ENCODE measurements around the gene GRK5. TPM values are rescaled to one million over a fixed set of nuclear protein-coding genes. Genes with fewer than 3 reads are reported as not detected.

Gene GRK5
- total RNA-seq, 6 experiments from 2014 or later = 5.9 to 11.5 (median 7.9) TPM

DNA sequence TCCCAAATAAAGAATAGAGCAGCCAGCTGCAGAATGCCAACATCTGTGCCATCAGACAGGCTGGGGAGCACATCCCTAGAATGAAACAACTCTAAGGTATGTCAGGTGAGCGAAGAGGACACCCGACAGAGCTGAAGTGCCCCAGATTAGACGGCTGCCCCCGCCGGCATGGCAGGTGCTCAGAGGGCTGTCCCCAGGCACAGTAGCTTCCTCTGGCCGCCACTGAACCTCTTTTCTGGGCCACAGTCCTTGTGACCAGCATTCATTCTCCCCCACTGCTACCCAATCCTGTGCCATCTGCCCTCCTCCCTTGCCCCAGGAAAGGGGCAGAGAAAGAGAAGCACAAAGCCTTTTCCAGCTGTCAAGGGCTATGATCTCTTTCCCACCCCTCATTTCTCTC lies 293.4 kb downstream of the GRK5 start:
- Histone ChIP-seq H3K9me3 (no peaks in the 10 kb centered on the region), H3K4me1 (no peaks in the 10 kb centered on the region), H3K27me3 (no peaks in the 10 kb centered on the region), H3K27ac (no peak overlapping the region), H3K36me3 (no peaks in the 10 kb centered on the region), H3K4me3 (no peak overlapping the region)
- TF ChIP-seq POLR2A (IDR thresholded peaks at IDR 0.05) = no peak
- TF ChIP-seq, protein P1, sequence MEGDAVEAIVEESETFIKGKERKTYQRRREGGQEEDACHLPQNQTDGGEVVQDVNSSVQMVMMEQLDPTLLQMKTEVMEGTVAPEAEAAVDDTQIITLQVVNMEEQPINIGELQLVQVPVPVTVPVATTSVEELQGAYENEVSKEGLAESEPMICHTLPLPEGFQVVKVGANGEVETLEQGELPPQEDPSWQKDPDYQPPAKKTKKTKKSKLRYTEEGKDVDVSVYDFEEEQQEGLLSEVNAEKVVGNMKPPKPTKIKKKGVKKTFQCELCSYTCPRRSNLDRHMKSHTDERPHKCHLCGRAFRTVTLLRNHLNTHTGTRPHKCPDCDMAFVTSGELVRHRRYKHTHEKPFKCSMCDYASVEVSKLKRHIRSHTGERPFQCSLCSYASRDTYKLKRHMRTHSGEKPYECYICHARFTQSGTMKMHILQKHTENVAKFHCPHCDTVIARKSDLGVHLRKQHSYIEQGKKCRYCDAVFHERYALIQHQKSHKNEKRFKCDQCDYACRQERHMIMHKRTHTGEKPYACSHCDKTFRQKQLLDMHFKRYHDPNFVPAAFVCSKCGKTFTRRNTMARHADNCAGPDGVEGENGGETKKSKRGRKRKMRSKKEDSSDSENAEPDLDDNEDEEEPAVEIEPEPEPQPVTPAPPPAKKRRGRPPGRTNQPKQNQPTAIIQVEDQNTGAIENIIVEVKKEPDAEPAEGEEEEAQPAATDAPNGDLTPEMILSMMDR (IDR thresholded peaks at IDR 0.05) = no peak
- DNase-seq (no peak), ATAC-seq (no peak)
- WGBS (ENCODE audit: insufficient coverage, low coverage, low lambda C conversion rate, missing lambda C conversion rate) = 60% methylated on average over 1 of the region's 6 CpGs
- intact Hi-C loops (cut with DNase I) = no loop called here

DNA sequence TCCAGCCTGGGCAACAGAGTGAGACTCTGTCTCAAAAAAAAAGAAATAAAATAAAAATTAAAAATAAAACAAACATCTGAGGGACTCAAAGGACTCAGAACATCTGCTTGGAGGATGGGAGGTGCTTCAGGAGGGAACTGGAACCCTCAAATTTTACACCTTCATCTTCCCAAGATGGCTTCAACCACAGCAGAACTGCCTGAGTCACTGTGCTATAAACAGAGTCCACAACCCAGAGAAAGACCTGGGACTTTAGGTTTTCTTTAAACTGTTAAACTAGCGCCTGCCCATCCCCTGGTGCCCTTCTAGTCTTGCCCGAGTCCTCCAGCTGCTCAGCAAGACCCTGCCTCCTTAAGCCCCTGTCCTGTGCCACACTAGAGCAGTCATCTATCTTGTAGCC lies 294.3 kb downstream of the GRK5 start:
- TF ChIP-seq, protein P1 (IDR thresholded peaks at IDR 0.05) = no peak
- no peak for TF ChIP-seq POLR2A (IDR thresholded peaks at IDR 0.05)
- Histone ChIP-seq H3K4me3 (no peak overlapping the region), H3K4me1 (no peaks in the 10 kb centered on the region), H3K36me3 (no peaks in the 10 kb centered on the region), H3K27me3 (no peaks in the 10 kb centered on the region), H3K27ac (no peak overlapping the region), H3K9me3 (no peaks in the 10 kb centered on the region)
- ATAC-seq (no peak), DNase-seq (no peak)
- 29% methylated on average over 2 of the region's 2 CpGs for WGBS (ENCODE audit: insufficient coverage, low coverage, low lambda C conversion rate, missing lambda C conversion rate)
- intact Hi-C loops (cut with DNase I) = no loop called here

DNA sequence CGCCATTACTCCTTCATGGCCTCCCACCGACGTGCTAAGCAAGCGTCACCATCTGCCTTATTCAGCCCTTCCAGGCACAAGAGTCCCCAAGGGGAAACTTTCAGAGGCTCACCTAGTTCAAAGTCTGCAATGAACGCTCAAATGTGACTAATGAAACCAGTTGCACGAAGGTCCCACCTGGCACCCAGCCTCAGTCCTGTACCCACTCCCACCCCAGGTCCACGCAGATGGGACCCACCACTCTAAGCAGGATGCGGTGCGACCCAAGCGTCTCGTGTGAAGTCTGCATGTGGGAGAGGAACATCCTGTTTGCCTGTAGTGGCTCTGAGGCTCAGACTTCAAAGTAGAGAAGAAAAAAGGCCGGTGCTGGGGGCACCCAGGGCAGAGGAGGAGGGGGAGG lies 294.8 kb downstream of the GRK5 start:
- Histone ChIP-seq H3K9me3 (no peaks in the 10 kb centered on the region), H3K27ac (no peak overlapping the region), H3K4me3 (no peak overlapping the region), H3K4me1 (no peaks in the 10 kb centered on the region), H3K36me3 (no peaks in the 10 kb centered on the region), H3K27me3 (no peaks in the 10 kb centered on the region)
- no peak for DNase-seq
- TF ChIP-seq, protein P1 (IDR thresholded peaks at IDR 0.05) = no peak
- no peak for TF ChIP-seq POLR2A (IDR thresholded peaks at IDR 0.05)
- WGBS (ENCODE audit: insufficient coverage, low coverage, low lambda C conversion rate, missing lambda C conversion rate) = 36% methylated on average over 9 of the region's 12 CpGs
- intact Hi-C loops (cut with DNase I) = no loop called here
- ATAC-seq = peak in 3 of 4 donors; percentile 27 to 42 (median 38)

DNA sequence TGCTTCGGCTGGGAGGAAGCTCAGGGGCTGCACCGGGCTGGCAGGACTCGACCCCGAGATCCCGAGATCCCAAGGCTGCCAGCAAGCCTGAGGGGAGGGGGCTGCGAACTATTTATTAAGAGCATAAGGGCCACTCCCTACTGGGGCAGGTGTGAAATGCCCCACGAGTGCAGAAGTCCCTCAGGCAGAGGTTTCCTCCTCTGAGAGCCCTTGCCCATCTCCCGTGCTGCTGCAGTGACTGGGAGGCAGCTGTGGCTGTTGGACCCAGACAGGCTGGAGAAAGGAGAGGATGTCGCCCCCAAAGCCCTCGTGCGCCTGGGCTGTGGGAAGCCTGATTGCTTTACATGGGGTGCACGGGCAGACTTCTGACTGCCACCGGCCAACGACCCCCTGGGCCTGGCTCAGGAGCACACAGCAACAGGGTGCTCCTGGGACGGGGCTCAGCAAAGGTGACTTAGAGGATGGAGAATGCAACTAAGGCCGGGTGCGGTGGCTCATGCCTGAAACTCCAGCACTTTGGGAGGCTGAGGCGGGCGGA lies 295.3 kb downstream of the GRK5 start:
- Histone ChIP-seq H3K27me3 (no peaks in the 10 kb centered on the region), H3K4me3 (no peak overlapping the region), H3K27ac (no peak overlapping the region), H3K36me3 (no peaks in the 10 kb centered on the region), H3K9me3 (no peaks in the 10 kb centered on the region), H3K4me1 (no peaks in the 10 kb centered on the region)
- intact Hi-C loops (cut with DNase I) = no loop called here
- WGBS (ENCODE audit: insufficient coverage, low coverage, low lambda C conversion rate, missing lambda C conversion rate) = 62% methylated on average over 11 of the region's 19 CpGs
- no peak for ATAC-seq
- DNase-seq = no peak
- no peak for TF ChIP-seq POLR2A (IDR thresholded peaks at IDR 0.05)
- TF ChIP-seq, protein P1 (IDR thresholded peaks at IDR 0.05) = no peak

DNA sequence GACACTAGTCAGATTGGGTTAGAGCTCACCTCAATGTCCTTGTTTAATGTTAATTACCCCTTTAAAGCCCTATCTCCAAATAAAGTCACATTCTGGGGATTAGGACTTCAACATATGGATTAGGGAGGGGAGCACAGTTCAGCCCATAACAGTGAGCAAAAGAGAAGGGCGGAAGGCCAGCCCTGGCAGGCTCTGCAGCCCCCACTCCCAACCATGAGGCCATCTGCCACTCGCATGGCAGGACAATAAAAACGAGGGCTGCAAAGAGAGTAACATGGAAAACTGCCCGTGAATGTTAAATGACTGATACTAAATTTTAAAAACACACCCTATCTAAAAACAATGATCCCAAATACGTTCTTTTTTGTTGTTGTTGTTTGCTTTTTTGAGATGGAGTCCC lies 296.4 kb downstream of the GRK5 start:
- no peaks in the 10 kb centered on the region for H3K36me3 ChIP-seq
- DNase-seq = no peak
- 64% methylated on average over 4 of the region's 5 CpGs for WGBS (ENCODE audit: insufficient coverage, low coverage, low lambda C conversion rate, missing lambda C conversion rate)
- no peak overlapping the region for H3K27ac ChIP-seq
- no peak overlapping the region for H3K4me3 ChIP-seq
- no peak for TF ChIP-seq POLR2A (IDR thresholded peaks at IDR 0.05)
- TF ChIP-seq, protein P1 (IDR thresholded peaks at IDR 0.05) = no peak
- ATAC-seq = no peak
- no peaks in the 10 kb centered on the region for H3K4me1 ChIP-seq
- H3K9me3 ChIP-seq = no peaks in the 10 kb centered on the region
- intact Hi-C loops (cut with DNase I) = no loop called here
- H3K27me3 ChIP-seq = no peaks in the 10 kb centered on the region

All from right lobe of liver (tissue), 6 donors.